HG03196 (cell line): Measurements from ENCODE around the gene COX5A.

Experiments used
- ATAC-seq: cut with Tn5 transposase; IDR thresholded peaks from one replicate; pipeline ENCODE4 v1.9.1; 2021; ENCODE audit not compliant: unreplicated experiment

COX5A gene

DNA sequence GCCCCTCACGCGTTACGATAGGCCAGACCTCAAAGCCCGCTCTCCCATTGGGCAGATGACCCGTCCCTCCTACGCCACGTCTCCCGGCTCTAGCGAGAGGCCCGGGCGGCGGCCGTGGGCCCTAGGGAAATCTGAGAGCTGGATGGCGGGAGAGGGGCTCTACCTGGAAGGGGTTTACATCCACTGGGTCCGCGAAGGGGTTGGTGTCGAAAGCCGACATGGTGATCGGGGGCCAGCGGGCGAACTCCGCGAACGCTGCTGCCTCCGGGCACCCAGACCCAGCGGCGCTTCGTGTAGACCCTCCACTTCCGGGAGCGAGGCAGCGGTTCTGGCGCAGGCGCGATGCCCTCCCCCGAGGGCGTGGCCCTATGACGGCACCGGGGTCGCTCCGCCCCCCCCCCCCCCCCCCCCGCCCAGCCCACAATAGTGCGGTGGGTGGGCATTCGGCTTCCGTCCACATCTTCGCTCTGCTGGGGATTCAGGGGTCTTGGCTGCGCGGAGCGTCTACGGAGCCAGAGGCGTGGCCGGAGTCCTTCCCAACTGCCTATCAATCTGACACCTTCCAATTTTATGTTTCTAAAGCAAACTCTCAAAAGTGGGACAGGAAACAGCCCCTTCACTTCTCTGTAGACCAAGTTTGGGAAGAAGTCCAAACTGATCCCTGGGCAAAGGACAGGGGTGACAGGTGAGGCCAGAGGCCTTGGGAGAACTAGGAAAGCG, 64.7 kb downstream of the COX5A start, which contains the start of gene SCAMP2:
SCAMP2 (minus strand) TSS at position 330 of the 720 bp plus-strand sequence; CDS start at position 220, 110 bp downstream.
- ATAC-seq: peak; percentile 69

DNA sequence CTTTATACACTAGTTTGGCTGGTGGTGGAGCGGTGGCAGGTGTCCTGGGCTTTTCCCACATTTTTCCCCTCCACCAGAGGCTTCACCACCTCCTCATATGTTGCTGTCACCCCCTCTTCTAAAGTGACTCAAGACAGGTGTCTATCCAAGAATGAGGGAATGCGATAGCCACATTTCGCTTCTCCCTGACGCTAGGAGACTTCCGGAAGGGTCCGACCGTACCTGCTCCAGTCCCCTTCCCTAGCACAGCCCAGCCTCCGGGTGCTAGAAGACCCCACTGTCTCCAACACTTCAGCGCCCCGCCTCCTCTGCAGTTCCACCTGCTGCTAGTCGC, 65.2 kb downstream of the COX5A start:
- ATAC-seq: no peak

DNA sequence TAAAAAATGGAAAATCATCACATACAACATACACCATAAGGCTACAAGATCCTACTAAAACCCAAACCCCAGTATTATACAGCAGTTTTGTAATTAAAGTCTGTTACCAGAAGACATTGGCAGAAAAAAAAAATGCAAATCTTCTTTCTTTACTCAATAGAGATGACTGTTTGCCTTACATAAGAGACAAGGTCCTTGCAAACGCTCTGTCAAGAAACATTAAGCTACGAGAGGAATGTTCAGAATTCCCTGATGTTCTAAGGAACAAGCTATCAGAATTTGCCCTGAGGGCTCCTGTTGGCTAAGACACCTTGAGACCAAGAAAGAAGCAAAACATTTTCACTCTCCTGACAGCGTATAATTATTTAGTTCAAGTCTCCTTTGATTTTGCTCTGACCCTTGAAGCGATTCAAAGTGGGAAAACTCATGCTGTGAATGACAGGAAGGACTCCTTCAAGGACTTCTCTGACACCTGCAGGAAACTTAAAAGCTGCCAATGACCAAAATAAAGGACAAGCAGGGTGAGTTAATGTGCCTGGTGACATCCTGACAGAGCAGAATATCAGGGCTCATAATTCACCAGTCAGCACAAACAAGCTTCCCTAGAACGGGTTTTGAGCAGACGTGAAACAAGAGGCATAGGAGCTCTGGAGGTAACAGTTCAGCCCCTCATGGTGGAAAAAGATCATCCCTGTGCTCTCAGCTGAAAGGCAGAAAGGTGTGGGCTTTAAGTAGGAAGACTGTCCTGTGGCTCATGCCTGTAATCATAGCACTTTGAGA, 67.2 kb downstream of the COX5A start:
- ATAC-seq: no peak
